ENCODE data around the gene CCL11.
"Not testable (repeated sequence)": the region's sequence is repeated elsewhere in the genome, so short reads cannot be mapped to it uniquely, and the experiment has no call there.

Gene CCL11

DNA sequence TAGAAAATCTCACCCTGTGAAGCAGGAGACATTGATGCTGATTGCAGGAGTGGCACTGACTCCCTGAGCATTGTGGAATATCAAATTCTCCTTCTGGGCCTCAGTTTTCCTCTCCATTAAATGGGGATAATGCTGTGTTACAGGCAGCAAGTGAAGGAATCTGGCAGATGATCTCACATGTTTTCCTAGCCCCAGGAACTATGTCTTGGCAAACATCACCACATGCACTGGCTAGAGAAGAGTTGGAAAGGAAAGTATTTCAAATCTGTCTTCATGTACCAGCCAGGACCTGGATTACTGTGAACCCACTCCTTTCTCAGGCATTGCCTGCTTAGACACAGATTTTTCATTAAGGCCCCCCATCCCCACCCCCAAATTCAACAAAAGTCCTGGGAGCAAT is 20.1 kb downstream of the CCL11 start:
- no peak for DNase-seq (ENCODE audit: insufficient read length, low spot score)
- FAIRE-seq, result no peak

DNA sequence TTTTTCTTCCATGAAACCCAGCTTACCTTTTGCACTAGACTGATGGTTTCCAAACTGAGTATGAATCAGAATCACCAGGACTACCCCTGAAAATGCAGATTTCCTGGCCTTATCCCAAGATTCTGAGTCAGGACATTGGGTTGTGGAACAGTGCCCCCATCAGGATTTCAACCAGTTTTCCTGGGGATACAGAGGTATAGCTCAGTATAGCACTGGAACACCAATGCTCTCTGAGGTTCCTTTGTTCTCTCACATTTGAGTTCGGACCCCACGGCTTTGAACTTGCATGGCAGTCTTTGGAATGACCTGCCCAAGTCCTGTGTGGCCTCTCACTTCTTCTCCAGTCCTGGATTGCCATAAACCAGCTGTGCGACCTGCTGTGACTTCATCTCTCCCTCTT is 20.9 kb downstream of the CCL11 start:
- DNase-seq (ENCODE audit: insufficient read length, low spot score), result no peak
- no peak for FAIRE-seq

DNA sequence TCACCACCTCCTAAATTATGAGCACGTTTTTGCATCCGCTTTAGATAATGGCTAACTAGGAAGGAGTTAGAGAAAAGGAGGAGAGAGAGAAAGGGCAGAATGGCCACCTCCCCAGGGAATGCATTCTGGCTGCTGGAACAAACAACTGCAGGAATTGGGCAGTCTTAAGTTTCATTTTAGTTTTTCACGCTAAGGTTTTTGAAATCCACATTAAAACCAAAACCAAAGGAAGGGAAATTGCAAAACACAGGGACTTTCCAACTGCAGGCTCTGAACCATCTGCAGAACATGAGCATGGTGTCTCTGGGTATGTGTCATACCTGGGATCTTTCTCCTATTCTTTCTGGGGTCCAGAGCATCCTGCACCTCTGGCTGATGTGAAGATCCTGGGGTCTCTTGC is 21.6 kb downstream of the CCL11 start:
- FAIRE-seq (no peak), DNase-seq (ENCODE audit: insufficient read length, low spot score) (no peak)

DNA sequence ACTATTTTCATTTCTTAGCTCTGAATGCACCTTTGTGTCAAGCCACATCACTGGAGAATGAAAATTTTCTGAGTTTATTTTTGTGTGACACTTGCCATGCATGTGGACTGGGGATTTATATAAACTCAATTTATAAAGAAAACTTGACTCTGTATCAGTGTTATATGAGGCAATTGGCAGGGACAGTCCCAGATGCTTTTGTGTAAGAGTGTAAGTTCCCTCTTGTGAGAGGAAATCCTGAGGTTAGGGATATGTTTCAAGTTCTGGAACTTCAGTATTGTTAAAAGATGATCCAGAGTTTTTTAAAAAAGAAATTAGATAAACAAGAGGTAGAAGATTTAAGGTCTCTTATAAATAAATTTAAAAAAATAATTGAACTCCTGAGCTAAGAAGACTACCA is 22.8 kb downstream of the CCL11 start:
- FAIRE-seq, result no peak

DNA sequence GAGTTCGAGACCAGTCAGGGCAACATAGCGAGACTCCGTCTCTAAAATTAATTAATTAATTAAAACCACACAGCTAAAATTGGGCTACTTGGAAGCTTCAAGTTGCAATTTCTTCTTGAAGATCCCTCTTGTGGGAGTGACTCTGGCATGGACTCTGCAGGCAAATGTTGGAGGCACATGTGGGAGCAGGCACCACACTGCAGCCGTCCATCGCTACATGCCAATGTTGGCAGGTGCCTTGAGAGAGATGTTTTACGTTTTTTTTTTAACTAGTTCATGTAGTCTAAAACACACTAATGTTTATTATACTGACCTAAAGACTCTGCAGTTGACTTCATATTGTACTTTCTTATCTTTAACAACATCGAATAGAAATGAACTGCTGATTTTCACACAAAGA is 25.7 kb downstream of the CCL11 start:
- FAIRE-seq, result no peak

More for the DNA sequence above, 22.8 kb downstream of the CCL11 start:
- DNase-seq (ENCODE audit: insufficient read length, low spot score), result no peak

DNA sequence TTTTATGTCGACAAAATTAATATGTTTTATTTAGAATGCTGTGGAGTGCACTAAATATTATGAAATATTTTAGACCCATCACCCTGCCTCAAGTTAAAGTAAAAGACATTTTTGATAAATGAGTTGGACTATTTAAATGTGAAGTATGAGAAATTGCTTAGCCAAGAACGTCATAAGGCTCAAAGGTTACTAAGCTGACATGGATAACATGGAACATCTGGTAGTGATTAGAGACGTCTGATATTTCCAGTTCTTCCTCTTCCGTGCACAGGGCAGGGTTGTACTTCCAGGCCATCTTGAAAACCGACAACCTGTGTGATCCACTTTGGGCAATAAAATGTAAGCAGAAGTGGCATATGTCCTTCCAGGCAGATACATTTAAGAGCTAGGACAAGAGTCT is 26.5 kb downstream of the CCL11 start:
- DNase-seq (ENCODE audit: insufficient read length, low spot score), result no peak
- no peak for FAIRE-seq

More for the DNA sequence above, 25.7 kb downstream of the CCL11 start:
- no peak for DNase-seq (ENCODE audit: insufficient read length, low spot score)

DNA sequence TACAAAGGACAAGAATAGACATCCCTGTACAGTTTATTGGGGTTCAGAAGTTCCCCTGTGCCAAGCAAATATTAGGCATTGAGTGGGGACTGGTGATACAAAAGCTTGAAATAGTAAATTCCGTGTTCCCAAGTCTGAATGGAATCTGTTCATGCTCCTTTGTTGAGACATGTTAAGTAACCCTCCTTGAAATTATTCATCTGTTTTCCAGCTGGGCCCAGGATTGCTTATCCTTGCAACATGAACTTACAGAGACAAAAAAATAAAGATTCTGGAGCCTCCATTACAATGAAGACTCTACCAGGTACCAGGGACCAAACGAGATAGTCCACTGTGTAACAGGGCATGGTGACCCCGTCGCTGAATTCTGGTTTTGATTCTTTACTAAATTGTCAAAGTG is 27.6 kb downstream of the CCL11 start:
- FAIRE-seq (no peak), DNase-seq (ENCODE audit: insufficient read length, low spot score) (no peak)

DNA sequence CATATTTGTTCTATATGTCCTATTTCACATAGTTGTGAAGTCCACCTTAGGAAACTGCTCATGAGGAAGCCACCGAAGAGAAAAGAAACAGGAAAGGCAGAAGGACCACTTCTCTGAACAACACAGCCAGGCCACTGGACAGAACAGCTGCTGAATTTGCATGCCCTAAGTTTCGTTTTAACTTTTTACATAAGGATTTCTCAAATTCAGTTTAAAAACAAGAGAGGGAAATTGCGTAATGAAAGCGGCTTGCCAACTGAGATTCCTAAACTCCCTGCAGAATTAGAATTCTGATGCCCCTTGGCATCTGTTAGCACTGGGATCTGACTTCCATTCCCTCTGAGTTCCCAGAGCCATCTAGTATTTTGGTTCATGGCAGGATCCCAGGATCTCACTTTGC is 28.7 kb downstream of the CCL11 start:
- FAIRE-seq (no peak), DNase-seq (ENCODE audit: insufficient read length, low spot score) (no peak)

DNA sequence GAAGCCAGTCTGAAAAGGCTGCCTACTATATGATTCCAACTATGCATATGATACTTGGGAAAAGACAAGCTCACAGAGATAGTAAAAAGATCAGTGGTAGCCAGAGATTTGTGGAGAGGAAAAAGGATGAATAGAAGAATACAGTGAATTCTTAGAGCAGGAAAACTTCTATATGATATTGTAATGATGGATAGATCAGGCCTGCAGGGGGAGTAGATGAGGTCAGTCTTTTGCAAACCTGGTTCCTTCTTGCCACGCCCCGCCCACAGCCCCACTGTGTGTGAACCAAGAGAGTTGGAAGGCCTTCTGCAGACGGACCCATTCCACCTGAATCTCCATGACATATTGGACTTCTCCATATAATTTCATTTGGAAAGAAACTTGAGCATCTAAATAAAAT is 32.9 kb downstream of the CCL11 start:
- DNase-seq (ENCODE audit: insufficient read length, low spot score), result no peak
- no peak for FAIRE-seq

DNA sequence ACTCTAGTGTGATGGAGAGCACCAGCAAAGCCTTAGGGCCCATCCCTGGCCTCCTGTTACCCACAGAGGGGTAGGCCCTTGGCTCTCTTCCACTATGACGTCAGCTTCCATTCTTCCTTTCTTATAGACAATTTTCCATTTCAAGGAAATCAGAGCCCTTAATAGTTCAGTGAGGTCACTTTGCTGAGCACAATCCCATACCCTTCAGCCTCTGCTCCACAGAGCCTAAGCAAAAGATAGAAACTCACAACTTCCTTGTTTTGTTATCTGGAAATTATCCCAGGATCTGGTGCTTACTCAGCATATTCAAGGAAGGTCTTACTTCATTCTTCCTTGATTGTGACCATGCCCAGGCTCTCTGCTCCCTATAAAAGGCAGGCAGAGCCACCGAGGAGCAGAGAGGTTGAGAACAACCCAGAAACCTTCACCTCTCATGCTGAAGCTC is 33.5 kb downstream of the CCL11 start, which contains the start of gene CCL8:
Gene CCL8 (plus strand): TSS at position 397 of the 445 bp plus-strand sequence. CDS start 67 bp downstream, outside the sequence.
- no peak for DNase-seq (ENCODE audit: insufficient read length, low spot score)
- FAIRE-seq, result no peak

DNA sequence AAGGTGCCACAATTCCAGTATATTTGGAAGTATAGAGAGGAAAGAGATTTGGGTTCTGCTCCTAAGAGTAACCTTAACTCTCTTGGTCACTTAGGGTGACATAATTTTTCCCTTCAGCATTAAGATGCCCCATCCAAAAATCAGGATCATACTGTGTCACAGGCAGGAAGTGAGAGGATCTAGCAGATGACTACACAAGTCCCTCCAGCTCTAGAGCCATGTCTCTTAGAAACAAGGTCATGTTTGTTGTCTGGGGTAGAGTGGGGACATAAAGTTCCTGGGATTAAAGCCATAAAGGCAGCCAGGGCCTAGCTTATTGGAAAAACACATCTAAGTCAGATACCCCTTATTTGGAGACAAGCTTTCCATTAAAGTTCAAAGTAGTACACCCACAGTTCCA is 36.4 kb downstream of the CCL11 start:
- no peak for FAIRE-seq
- DNase-seq (ENCODE audit: insufficient read length, low spot score), result no peak

DNA sequence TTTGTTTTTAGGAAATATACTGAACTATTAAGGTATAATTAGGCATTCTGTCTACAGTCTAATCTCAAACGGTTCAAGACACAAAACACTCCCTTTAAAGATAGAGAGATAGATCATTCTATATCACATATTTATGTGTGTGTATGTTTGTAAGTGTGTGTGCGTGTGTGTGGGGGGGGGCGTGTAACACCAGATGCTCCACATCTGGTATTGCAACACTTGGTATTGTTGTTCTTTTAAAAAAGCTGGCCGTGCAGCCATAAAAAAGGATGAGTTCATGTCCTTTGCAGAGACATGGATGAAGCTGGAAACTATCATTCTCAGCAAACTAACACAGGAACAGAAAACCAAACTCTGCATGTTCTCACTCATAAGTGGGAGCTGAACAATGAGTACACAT is 42.0 kb downstream of the CCL11 start:
- not testable (repeated sequence) for FAIRE-seq

DNA sequence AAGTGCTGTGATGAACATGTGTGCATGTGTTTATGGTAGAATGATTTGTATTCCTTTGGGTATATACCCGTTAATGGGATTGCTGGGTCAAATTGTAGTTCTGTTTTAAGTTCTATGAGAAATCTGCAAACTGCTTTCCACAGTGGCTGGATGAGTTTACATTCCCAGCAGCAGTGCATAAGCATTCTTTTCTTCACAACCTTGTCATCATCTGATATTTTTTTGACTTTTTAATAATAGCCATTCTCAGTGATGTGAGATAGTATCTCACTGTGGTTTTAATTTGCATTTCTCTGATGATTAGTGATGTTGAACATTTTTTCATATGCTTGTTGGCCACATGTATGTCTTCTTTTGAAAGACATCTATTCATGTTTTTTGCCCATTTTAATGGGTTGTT is 52.2 kb downstream of the CCL11 start:
- DNase-seq (ENCODE audit: insufficient read length, low spot score) (no peak), FAIRE-seq (no peak)

More for the DNA sequence above, 42.0 kb downstream of the CCL11 start:
- not testable (repeated sequence) for DNase-seq (ENCODE audit: insufficient read length, low spot score)
